ENCODE measurements around the gene DTX1.
"Not testable (repeated sequence)": the region's sequence is repeated elsewhere in the genome, so short reads cannot be mapped to it uniquely, and the experiment has no call there.

DTX1 gene

GRCh38 chr12:113136128-113136989 lies 79.8 kb downstream of the DTX1 start:
- peak; percentile 33 to 40 for DNase-seq (ENCODE audit: low read depth in 1 of 2, low spot score in 1 of 2)

GRCh38 chr12:113136990-113137511 lies 80.5 kb downstream of the DTX1 start:
- DNase-seq (ENCODE audit: low read depth in 1 of 2, low spot score in 1 of 2): no peak

- no peak for DNase-seq (ENCODE audit: low read depth in 1 of 2, low spot score in 1 of 2)
Observed at GRCh38 chr12:113137861-113138783, 81.6 kb downstream of the DTX1 start.

- DNase-seq (ENCODE audit: low read depth in 1 of 2, low spot score in 1 of 2): no peak
Observed at GRCh38 chr12:113138826-113139225, 82.3 kb downstream of the DTX1 start.

- DNase-seq (ENCODE audit: low read depth in 1 of 2, low spot score in 1 of 2): no peak
Observed at GRCh38 chr12:113140706-113141105, 84.2 kb downstream of the DTX1 start.

- not testable (repeated sequence) for DNase-seq (ENCODE audit: low read depth in 1 of 2, low spot score in 1 of 2)
Observed at GRCh38 chr12:113141716-113142115, 85.2 kb downstream of the DTX1 start.

GRCh38 chr12:113142173-113142885 lies 85.8 kb downstream of the DTX1 start:
- no peak for DNase-seq (ENCODE audit: low read depth in 1 of 2, low spot score in 1 of 2)

GRCh38 chr12:113142886-113143332 lies 86.4 kb downstream of the DTX1 start:
- no peak for DNase-seq (ENCODE audit: low read depth in 1 of 2, low spot score in 1 of 2)

GRCh38 chr12:113143959-113144358 lies 87.4 kb downstream of the DTX1 start:
- no peak for DNase-seq (ENCODE audit: low read depth in 1 of 2, low spot score in 1 of 2)

GRCh38 chr12:113144806-113145205 lies 88.3 kb downstream of the DTX1 start:
- no peak for DNase-seq (ENCODE audit: low read depth in 1 of 2, low spot score in 1 of 2)

- DNase-seq (ENCODE audit: low read depth in 1 of 2, low spot score in 1 of 2): no peak
Observed at GRCh38 chr12:113145720-113146551, 89.4 kb downstream of the DTX1 start.

- no peak for DNase-seq (ENCODE audit: low read depth in 1 of 2, low spot score in 1 of 2)
Observed at GRCh38 chr12:113146999-113147398, 90.5 kb downstream of the DTX1 start.
